ENCODE measurements around the gene LSM11.

DNA sequence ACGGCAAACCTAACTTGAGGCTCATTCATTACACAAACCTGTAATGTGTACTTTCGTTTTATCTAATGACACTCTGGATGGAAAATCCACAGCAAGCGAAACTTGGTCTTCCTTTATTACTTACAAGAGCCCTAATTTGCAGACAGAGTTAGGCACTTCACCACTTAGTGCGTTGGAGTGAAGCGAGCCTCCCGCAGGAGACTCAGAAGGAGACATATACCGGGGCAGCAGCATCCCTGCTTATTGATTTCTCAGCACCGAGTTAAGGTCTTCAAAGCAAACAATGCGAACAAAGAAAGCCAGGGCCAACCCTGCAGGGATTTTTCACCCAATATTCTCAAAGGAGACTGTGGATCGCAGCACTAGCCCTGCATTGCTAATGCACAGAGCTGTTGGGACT lies 28.6 kb downstream of the LSM11 start:
- TF ChIP-seq EZH2 (optimal IDR thresholded peaks at IDR 0.05; ENCODE audit: low read depth, low read length), result no peak
- TF ChIP-seq, protein P1, sequence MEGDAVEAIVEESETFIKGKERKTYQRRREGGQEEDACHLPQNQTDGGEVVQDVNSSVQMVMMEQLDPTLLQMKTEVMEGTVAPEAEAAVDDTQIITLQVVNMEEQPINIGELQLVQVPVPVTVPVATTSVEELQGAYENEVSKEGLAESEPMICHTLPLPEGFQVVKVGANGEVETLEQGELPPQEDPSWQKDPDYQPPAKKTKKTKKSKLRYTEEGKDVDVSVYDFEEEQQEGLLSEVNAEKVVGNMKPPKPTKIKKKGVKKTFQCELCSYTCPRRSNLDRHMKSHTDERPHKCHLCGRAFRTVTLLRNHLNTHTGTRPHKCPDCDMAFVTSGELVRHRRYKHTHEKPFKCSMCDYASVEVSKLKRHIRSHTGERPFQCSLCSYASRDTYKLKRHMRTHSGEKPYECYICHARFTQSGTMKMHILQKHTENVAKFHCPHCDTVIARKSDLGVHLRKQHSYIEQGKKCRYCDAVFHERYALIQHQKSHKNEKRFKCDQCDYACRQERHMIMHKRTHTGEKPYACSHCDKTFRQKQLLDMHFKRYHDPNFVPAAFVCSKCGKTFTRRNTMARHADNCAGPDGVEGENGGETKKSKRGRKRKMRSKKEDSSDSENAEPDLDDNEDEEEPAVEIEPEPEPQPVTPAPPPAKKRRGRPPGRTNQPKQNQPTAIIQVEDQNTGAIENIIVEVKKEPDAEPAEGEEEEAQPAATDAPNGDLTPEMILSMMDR (IDR thresholded peaks at IDR 0.05; ENCODE audit: low read length), result no peak
